HepG2 (cell line): ENCODE data around the gene HSF4. TPM values are rescaled to one million over a fixed set of nuclear protein-coding genes. Genes with fewer than 3 reads are reported as not detected.

Experiments
- ELF4 ChIP-seq: sonication (generic); formaldehyde crosslinking; IDR thresholded peaks from 2 replicates; pipeline ENCODE4 v1.5.0; 2020; ENCODE audit warnings: missing genetic modification reagents, mild to moderate bottlenecking, moderate library complexity, borderline replicate concordance
- HMGA1 ChIP-seq: sonication (generic); formaldehyde crosslinking; conservative IDR thresholded peaks from 2 replicates; pipeline ENCODE4 v1.4.0; 2020; ENCODE audit warnings: missing genetic modification reagents
- IRF2 ChIP-seq: IDR thresholded peaks from 2 replicates; pipeline ENCODE4 v1.6.1; 2018; ENCODE audit warnings: missing genetic modification reagents, missing compliant biosample characterization
- MLLT10 ChIP-seq: sonication (generic); formaldehyde crosslinking; IDR thresholded peaks from 2 replicates; pipeline ENCODE4 v1.4.0; 2020; ENCODE audit warnings: missing genetic modification reagents
- MYNN ChIP-seq: sonication (generic); formaldehyde crosslinking; IDR thresholded peaks from 2 replicates; pipeline ENCODE4 v1.4.0; 2020; ENCODE audit warnings: mild to moderate bottlenecking, low read depth, missing genetic modification reagents
- PLSCR1 ChIP-seq: sonication (generic); formaldehyde crosslinking; IDR thresholded peaks from 2 replicates; pipeline ENCODE4 v1.5.0; 2020; ENCODE audit warnings: missing genetic modification reagents, mild to moderate bottlenecking, borderline replicate concordance
- REST ChIP-seq, 2 experiments: IDR thresholded peaks; 2 replicates each; pipeline ENCODE4 v1.6.1; 2011 to 2012; ENCODE audit warnings: low read length in 2 of 2, borderline replicate concordance in 1 of 2, low read depth in 1 of 2, mild to moderate bottlenecking in 1 of 2, moderate library complexity in 1 of 2
- SIN3B ChIP-seq: fragments of 150-350 bp; IDR thresholded peaks from 2 replicates; pipeline ENCODE4 v1.6.1; 2014; ENCODE audit warnings: low read length
- SKIL ChIP-seq: sonication (generic); formaldehyde crosslinking; IDR thresholded peaks from 2 replicates; pipeline ENCODE4 v1.8.0; 2022; ENCODE audit warnings: missing genetic modification reagents, mild to moderate bottlenecking, moderate library complexity, borderline replicate concordance
- XRCC5 ChIP-seq: fragments of 200-400 bp; formaldehyde crosslinking; optimal IDR thresholded peaks from 2 replicates; pipeline ENCODE3; 2017; ENCODE audit warnings: mild to moderate bottlenecking, low read length
- ZBTB43 ChIP-seq: sonication (generic); formaldehyde crosslinking; conservative IDR thresholded peaks from 2 replicates; pipeline ENCODE4 v1.4.0; 2020; ENCODE audit warnings: missing genetic modification reagents
- ZNF292 ChIP-seq: sonication (generic); formaldehyde crosslinking; IDR thresholded peaks from 2 replicates; pipeline ENCODE4 v1.8.1; 2022; ENCODE audit warnings: mild to moderate bottlenecking, low read depth, missing genetic modification reagents, borderline replicate concordance
- ZNF34 ChIP-seq: sonication (generic); formaldehyde crosslinking; IDR thresholded peaks from 2 replicates; pipeline ENCODE4 v1.4.0; 2020; ENCODE audit warnings: mild to moderate bottlenecking, missing genetic modification reagents, borderline replicate concordance
- ZNF432 ChIP-seq: sonication (generic); formaldehyde crosslinking; IDR thresholded peaks from 2 replicates; pipeline ENCODE4 v1.5.0; 2020; ENCODE audit warnings: missing genetic modification reagents, mild to moderate bottlenecking, borderline replicate concordance
- ZNF484 ChIP-seq: sonication (generic); formaldehyde crosslinking; IDR thresholded peaks from 2 replicates; pipeline ENCODE4 v1.5.1; 2020; ENCODE audit warnings: mild to moderate bottlenecking, low read depth, missing genetic modification reagents, borderline replicate concordance
- ZNF724P ChIP-seq: sonication (generic); formaldehyde crosslinking; IDR thresholded peaks from 2 replicates; pipeline ENCODE4 v1.8.0; 2022; ENCODE audit warnings: missing genetic modification reagents, borderline replicate concordance
- ZNF839 ChIP-seq: sonication (generic); formaldehyde crosslinking; IDR thresholded peaks from 2 replicates; pipeline ENCODE4 v1.4.0; 2020; ENCODE audit warnings: missing genetic modification reagents, mild to moderate bottlenecking, borderline replicate concordance
- polyA plus RNA-seq, 8 experiments: library from polyadenylated mRNA; depleted of rRNA in 3 of 8; stranded (reverse) in 7 of 8; unstranded in 1 of 8; fragments of >200 nt; fragmentation: Illumina TruSeq in 4 of 8; extraction: Trizol in 4 of 8; gene quantifications; 2 replicates each; pipeline versions ENCODE4 v1.2.1 to v1.2.3, GENCODE V29; 2011 to 2016; ENCODE audit warnings: low read depth in 4 of 8, missing spikeins in 1 of 8, mixed read lengths in 1 of 8; ENCODE audit not compliant: insufficient read depth in 1 of 8
- total RNA-seq, 5 experiments: library from RNA; depleted of rRNA; stranded (reverse); fragments of >200 nt; fragmentation: Illumina TruSeq; extraction: Trizol; gene quantifications; 2 replicates each; pipeline ENCODE4 v1.2.3, GENCODE V29; 2016; ENCODE audit warnings: low read depth in 1 of 5

HSF4 gene
- total and polyA plus RNA-seq, 2 of the 13 experiments (the other 11 are each of a cell fraction or from before 2014, with no cell fraction given), result 3.5 to 16.9 TPM

GRCh38 chr16:67155295-67156142 is 9.0 kb upstream of the HSF4 start (continued):
- TF ChIP-seq ZNF432 (CRISPR knock-in tag), result no peak
- TF ChIP-seq XRCC5, result peak; percentile 92
- no peak for TF ChIP-seq PLSCR1 (CRISPR knock-in tag)
- no peak for TF ChIP-seq MLLT10 (CRISPR knock-in tag)
- no peak for TF ChIP-seq ZNF839 (CRISPR knock-in tag)
- no peak for TF ChIP-seq ZNF292
- no peak for TF ChIP-seq ZNF484 (CRISPR knock-in tag)
- TF ChIP-seq IRF2 (CRISPR knock-in tag), result peak; percentile 47; the same call in 1 of the 2 replicates
- no peak for TF ChIP-seq MYNN (CRISPR knock-in tag)
- TF ChIP-seq HMGA1, result no peak
- no peak for TF ChIP-seq REST (IDR thresholded peaks at IDR 0.05; ENCODE audit: borderline replicate concordance in 1 of 2, low read depth in 1 of 2, low read length in 2 of 2)
- 0 out of 2 replicates have a peak, but pooled peaks have one; percentile 21 for TF ChIP-seq ZBTB43 (CRISPR knock-in tag)
- TF ChIP-seq ZNF34, result peak; percentile 70; the same call in 1 of the 2 replicates
- no peak for TF ChIP-seq SIN3B
- TF ChIP-seq ELF4 (CRISPR knock-in tag), result no peak
- no peak for TF ChIP-seq SKIL (CRISPR knock-in tag)
- peak; percentile 58; the same call in 1 of the 2 replicates for TF ChIP-seq ZNF724P (CRISPR knock-in tag)
